ENCODE measurements around the gene ZNF431. TPM values are rescaled to one million over a fixed set of nuclear protein-coding genes. Genes with fewer than 3 reads are reported as not detected.

Gene ZNF431
- total and polyA plus RNA-seq, 9 donors = 11.7 to 52.2 (median 30.5) TPM

DNA sequence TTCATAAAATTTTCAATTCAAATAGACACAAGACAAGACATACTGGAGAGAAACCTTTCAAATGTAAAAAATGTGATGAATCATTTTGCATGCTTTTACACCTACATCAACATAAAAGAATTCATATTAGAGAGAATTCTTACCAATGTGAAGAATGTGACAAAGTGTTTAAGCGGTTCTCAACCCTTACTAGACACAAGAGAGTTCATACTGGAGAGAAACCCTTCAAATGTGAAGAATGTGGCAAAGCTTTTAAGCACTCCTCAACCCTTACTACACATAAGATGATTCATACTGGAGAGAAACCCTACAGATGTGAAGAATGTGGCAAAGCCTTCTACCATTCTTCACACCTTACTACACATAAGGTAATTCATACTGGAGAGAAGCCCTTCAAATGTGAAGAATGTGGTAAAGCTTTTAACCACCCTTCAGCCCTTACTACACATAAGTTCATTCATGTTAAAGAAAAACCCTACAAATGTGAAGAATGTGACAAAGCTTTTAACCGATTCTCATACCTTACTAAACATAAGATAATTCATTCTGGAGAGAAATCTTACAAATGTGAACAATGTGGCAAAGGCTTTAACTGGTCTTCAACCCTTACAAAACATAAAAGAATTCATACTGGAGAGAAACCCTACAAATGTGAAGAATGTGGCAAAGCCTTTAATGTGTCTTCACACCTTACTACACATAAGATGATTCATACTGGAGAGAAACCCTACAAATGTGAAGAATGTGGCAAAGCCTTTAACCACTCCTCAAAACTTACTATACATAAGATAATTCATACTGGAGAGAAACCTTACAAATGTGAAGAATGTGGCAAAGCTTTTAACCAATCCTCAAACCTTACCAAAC lies 24.6 kb upstream of the ZNF431 start:
- Histone ChIP-seq H3K27me3 (no peaks in the 10 kb centered on the region), H3K9me3 (no peaks in the 10 kb centered on the region), H3K4me3 (no peak overlapping the region), H3K36me3 (no peaks in the 10 kb centered on the region), H3K27ac (no peak overlapping the region), H3K4me1 (ENCODE audit: insufficient read depth) (no peaks in the 10 kb centered on the region)
- intact Hi-C loops (cut with DNase I) = no loop called here
- no peak for DNase-seq
- no peak for TF ChIP-seq POLR2A (IDR thresholded peaks at IDR 0.05)
- TF ChIP-seq, protein P1, sequence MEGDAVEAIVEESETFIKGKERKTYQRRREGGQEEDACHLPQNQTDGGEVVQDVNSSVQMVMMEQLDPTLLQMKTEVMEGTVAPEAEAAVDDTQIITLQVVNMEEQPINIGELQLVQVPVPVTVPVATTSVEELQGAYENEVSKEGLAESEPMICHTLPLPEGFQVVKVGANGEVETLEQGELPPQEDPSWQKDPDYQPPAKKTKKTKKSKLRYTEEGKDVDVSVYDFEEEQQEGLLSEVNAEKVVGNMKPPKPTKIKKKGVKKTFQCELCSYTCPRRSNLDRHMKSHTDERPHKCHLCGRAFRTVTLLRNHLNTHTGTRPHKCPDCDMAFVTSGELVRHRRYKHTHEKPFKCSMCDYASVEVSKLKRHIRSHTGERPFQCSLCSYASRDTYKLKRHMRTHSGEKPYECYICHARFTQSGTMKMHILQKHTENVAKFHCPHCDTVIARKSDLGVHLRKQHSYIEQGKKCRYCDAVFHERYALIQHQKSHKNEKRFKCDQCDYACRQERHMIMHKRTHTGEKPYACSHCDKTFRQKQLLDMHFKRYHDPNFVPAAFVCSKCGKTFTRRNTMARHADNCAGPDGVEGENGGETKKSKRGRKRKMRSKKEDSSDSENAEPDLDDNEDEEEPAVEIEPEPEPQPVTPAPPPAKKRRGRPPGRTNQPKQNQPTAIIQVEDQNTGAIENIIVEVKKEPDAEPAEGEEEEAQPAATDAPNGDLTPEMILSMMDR (IDR thresholded peaks at IDR 0.05) = no peak
- no peak for TF ChIP-seq EP300 (IDR thresholded peaks at IDR 0.05)
- WGBS, 3 donors = 97 to 98% (median 98%) methylated on average over 2 of the region's 2 CpGs

DNA sequence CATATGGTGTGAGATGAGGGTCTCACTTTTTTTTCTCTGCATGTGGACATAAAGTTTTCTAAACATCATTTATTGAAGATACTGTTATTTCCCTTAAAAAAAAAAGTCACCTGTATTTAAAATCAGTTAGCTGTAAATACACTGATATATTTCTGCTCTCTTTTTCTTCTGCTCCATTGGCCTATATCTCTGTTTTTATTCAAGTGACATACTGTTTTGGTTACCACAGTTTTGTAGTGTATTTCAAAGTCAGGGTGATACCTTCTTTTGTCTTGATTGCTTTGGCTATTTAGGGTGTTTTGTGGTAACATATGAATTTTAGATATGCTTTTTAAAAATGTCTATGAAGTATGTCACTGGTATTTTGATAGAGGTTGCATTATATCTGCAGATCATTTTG lies 15.8 kb upstream of the ZNF431 start:
- intact Hi-C loops (cut with DNase I) = no loop called here
- H3K9me3 ChIP-seq = no peaks in the 10 kb centered on the region
- TF ChIP-seq, protein P1 (IDR thresholded peaks at IDR 0.05) = no peak
- TF ChIP-seq POLR2A (IDR thresholded peaks at IDR 0.05) (no peak), EP300 (IDR thresholded peaks at IDR 0.05) (no peak)
- no peaks in the 10 kb centered on the region for H3K27me3 ChIP-seq
- H3K4me3 ChIP-seq = no peak overlapping the region
- DNase-seq = no peak
- H3K36me3 ChIP-seq = no peaks in the 10 kb centered on the region
- H3K27ac ChIP-seq = no peak overlapping the region
- H3K4me1 ChIP-seq (ENCODE audit: insufficient read depth) = peaks cover 7% of the 10 kb centered on the region

DNA sequence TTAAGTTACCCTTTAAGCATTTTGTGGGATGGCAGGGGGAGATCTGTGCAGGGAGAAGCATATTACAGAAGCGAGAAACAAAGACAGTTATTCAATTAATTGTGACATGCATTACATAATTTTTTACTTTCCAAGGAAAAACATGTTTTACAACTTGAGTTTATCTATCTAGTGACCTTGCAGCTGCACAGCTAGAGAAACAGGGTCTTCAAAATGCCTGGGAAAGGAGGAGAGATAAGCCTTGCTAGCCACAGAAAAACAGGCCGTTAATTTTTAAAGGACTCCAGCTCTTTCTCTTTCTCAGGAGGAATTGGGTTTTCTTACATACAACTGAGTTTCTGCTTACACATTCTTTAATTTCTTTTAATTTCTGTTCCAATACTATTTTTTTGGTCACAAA lies 14.8 kb upstream of the ZNF431 start:
- DNase-seq = no peak
- WGBS, 3 donors = 3 to 6% (median 4%) methylated on average over 2 of the region's 2 CpGs
- Histone ChIP-seq H3K9me3 (no peaks in the 10 kb centered on the region), H3K36me3 (no peaks in the 10 kb centered on the region), H3K27ac (peak overlapping the region in 1 of 2 donors; percentile 61), H3K4me3 (no peak overlapping the region), H3K4me1 (ENCODE audit: insufficient read depth) (peaks cover 7% of the 10 kb centered on the region), H3K27me3 (no peaks in the 10 kb centered on the region)
- no peak for TF ChIP-seq POLR2A (IDR thresholded peaks at IDR 0.05)
- no peak for TF ChIP-seq EP300 (IDR thresholded peaks at IDR 0.05)
- TF ChIP-seq, protein P1 (IDR thresholded peaks at IDR 0.05) = no peak
- intact Hi-C loops (cut with DNase I) = no loop called here

DNA sequence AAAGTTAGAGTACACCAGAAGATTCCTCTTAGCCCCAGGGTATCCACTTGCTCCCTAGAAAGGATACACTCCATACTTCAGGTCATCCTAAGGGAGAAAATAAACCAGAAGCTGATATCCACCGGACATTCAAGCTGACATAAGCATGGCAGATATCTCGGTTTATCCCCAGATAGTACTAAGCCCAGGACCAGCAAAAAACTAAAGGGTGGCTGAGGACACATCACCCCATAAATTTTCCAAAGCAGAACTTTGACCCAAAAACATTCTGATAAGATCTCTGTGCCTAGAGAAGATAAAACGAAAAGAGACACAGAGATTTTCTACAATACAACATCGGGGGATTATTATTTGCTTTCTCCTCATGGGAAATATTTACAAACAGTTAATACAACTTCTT lies 13.9 kb upstream of the ZNF431 start:
- intact Hi-C loops (cut with DNase I) = no loop called here

More for the DNA sequence above, 13.9 kb upstream of the ZNF431 start:
- Histone ChIP-seq H3K27ac (peak overlapping the region in 1 of 2 donors; percentile 61), H3K4me3 (no peak overlapping the region), H3K36me3 (no peaks in the 10 kb centered on the region), H3K4me1 (ENCODE audit: insufficient read depth) (peaks cover 7% of the 10 kb centered on the region), H3K9me3 (no peaks in the 10 kb centered on the region), H3K27me3 (no peaks in the 10 kb centered on the region)
- TF ChIP-seq EP300 (IDR thresholded peaks at IDR 0.05) (no peak), POLR2A (IDR thresholded peaks at IDR 0.05) (no peak)
- TF ChIP-seq, protein P1 (IDR thresholded peaks at IDR 0.05) = no peak
- DNase-seq = no peak
- WGBS, 3 donors = 21 to 28% (median 22%) methylated on average over 4 of the region's 4 CpGs
